Non-pigmented ciliary epithelial cell (primary cell): Measurements from ENCODE around the gene LRRC1.

ENCODE experiments used
- DNase-seq: peaks from one replicate; pipeline ENCODE4 v3.0.0-alpha.2; 2010; ENCODE audit warnings: low read depth

Gene LRRC1

DNA sequence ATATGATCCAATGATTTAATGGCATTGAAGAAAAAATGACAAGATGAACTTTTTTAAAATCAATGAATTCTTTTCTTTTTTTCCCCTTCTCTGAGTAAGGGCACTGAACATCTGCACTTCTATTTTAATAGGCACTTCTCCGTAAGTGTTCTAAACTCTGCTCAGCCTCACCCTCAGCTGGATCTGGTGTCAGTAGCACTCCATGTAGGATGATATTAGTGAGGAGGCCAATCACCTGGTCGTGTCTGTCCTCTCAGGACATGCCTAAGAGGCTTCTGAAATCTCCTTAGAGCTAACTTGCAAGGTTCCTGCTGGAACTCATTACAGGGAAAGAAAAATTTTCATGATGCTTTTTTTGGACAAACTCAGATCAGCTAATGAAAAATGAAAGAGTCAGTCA is 167.8 kb downstream of the LRRC1 start:
- DNase-seq = no peak

DNA sequence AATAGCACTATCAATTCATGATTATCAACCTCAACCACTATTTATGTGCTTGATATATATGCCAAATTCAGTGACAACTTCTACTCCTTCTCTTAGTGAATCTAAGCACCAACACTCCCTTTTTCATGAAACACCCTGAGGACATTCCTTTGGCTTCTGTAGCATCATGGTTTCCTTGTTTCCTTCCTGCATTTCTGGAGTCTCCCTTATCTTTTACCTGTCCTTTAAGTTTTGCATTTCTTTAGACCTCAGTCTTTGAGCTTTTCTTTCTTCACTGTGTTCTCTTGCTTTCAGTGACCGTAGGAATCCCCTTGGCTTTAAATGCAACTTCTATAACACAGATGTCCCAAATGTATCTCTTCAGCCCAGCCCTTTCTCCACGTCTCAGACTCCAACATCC is 172.6 kb downstream of the LRRC1 start:
- DNase-seq = no peak
